Measurements from ENCODE around the gene HHAT. TPM values are rescaled to one million over a fixed set of nuclear protein-coding genes. Genes with fewer than 3 reads are reported as not detected.

HHAT gene
- total RNA-seq, 2 experiments from 2014 or later: 0.76 to 1.3 TPM

DNA sequence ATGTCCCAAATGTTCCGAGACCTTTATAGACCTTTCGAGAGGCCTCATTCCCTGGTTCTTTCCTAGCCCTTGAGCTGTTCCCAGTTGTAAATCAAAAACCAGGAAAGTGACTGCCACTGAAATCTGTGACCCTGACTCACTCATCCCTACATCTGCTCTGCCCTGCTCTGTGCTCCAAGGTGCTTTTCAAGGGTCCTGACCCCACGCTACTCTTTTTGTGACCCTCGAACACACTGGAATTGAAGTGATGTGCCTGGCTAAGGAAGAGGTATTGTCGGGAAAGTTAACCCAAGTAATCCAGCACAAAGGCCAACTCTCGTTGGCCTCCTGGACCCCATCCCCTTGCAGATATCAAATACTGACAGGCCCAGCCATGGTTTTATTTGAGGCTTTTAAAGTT, 244.4 kb downstream of the HHAT start:
- DNase-seq: no peak
- ChIA-PET CTCF (no interaction called here), POLR2A (no interaction called here)
- Mint-ChIP-seq H3K4me1 (no peaks in the 10 kb centered on the region), H3K27ac (no peak overlapping the region), H3K4me3 (no peak overlapping the region), H3K9me3 (no peaks in the 10 kb centered on the region), H3K36me3 (ENCODE audit: low read depth) (no peaks in the 10 kb centered on the region), H3K27me3 (no peaks in the 10 kb centered on the region)

DNA sequence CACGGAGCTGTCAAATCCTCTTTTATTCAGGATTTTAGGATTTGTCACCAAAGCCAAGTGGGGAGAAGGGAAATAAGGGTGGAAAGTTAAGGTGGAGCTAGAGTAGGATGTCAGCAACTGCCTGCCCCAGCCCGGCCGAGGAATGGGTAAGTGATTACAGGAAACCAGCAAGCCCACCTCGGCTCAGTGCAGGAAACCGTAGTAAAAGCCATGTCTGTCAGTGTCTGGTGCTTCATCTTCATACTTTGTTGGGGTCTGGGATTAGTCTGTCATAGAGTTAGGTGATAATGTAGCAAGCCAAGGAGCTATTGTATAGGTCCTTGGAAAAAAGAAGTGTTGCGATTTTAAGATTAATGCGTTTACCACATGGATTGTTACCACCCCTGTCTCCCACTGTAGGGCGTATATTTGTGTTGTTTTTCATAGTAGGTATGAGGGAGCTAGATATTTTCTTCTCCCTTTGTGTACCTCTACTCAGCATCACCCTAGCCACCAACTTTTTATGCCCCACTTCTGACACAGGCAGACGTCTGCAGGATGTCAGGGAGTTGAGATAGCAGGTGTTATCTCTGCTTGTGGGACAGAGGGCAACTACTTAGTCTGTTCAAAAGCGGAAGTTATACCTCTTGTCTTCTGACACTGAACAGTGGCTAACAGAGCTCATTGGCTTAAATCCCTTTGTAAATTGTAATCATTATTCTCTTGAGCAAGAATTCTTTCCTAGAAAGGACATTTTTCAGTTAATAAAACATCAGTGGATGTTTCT, 253.7 kb downstream of the HHAT start:
- Mint-ChIP-seq H3K4me1 (no peaks in the 10 kb centered on the region), H3K9me3 (no peaks in the 10 kb centered on the region), H3K36me3 (ENCODE audit: low read depth) (no peaks in the 10 kb centered on the region), H3K4me3 (no peak overlapping the region), H3K27me3 (peaks cover 1% of the 10 kb centered on the region), H3K27ac (no peak overlapping the region)
- no peak for DNase-seq
- ChIA-PET CTCF (interaction anchor here (0.9 to 1.4 kb wide), 3 partner anchors 551 to 553 kb away, joined by 3 read pairs; partner anchors contain the start of gene KCNH1), POLR2A (no interaction called here)

DNA sequence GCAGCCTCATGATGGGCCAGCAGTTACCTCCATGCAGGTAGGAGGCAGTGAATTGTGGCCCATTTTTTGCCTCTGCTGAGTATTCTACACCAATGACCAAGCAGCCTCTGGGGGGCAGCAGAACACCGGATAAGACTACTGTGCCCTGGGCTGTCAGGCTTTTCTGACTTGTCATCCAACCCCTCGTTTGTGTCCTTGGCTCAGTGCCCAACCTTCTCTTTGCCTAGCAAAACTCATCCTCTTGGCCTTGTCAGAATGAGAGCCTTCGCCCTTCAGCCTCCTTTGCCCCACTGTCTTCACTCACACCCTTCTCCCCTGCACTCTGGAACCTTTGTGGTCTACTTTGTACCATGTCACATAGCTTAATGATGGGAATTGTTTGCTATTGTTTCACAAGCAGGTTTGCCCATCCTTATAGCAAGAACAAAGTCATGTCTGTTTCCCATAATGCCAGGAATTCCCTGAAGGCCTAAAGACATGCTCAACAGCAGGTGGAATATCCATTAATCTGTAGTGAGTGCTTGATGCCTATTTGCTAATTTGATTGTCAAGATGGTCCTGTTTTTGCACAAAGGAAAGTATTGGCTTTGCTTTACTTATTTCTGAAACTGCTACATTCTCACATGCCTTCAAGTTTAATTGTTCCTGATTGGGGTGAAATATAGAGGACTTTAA, 255.9 kb downstream of the HHAT start:
- H3K27me3 Mint-ChIP-seq: no peaks in the 10 kb centered on the region
- CTCF ChIA-PET: interaction anchor here (0.6 to 3.0 kb wide), 3 partner anchors 365 to 549 kb away, joined by 4 to 14 read pairs (median 4); partner anchors contain the start of gene KCNH1
- H3K36me3 Mint-ChIP-seq (ENCODE audit: low read depth): no peaks in the 10 kb centered on the region
- no peaks in the 10 kb centered on the region for H3K4me1 Mint-ChIP-seq
- no peak overlapping the region for H3K27ac Mint-ChIP-seq
- POLR2A ChIA-PET: no interaction called here
- peak; percentile 70 for DNase-seq
- no peaks in the 10 kb centered on the region for H3K9me3 Mint-ChIP-seq
- no peak overlapping the region for H3K4me3 Mint-ChIP-seq

DNA sequence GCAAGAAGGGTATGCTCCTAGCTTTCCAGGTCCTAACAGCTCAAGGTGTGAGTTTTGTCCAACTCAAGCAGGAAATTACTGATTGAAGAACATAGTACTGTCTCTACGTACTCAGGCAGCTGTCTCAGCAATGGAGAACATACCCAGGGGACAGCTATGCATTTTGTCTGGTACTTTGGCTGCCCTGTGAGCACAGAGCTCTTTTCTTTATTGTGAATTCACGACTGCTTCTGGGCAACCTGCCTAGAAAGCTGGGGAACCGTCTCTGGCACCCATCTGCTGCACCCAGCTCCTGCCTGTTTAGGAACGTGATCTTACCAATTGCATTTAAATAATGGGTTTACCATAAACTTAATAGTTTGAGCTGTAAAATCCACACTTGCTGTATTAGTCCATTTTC, 258.1 kb downstream of the HHAT start:
- H3K27me3 Mint-ChIP-seq: no peaks in the 10 kb centered on the region
- DNase-seq: no peak
- ChIA-PET POLR2A (no interaction called here), CTCF (interaction anchor here (0.9 kb wide), 1 partner anchor 549 kb away, joined by 3 read pairs; no protein-coding TSS in a partner anchor)
- H3K9me3 Mint-ChIP-seq: peaks cover 2% of the 10 kb centered on the region
- H3K4me3 Mint-ChIP-seq: no peak overlapping the region
- H3K4me1 Mint-ChIP-seq: no peaks in the 10 kb centered on the region
- H3K36me3 Mint-ChIP-seq (ENCODE audit: low read depth): no peaks in the 10 kb centered on the region
- no peak overlapping the region for H3K27ac Mint-ChIP-seq

DNA sequence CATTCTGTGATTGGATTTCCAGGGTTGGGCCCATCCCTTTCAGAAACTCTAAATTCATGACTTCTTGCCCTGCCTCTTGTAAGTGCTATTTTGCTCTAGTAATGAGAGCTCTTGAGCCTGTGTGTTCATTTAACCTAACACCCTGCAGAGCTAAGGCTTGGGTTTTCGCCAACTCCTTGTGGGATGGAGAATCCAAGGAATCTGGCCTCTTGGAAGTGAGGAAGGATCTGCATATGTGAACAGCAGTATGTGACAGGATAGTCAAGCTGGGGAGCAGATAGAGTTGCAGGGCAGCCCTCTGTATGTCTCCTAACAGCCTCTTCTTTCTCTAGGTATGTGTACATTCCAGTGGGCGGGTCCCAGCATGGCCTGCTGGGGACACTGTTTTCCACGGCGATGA, 258.9 kb downstream of the HHAT start:
- DNase-seq: no peak
- ChIA-PET CTCF (interaction anchor here (0.9 to 1.5 kb wide), 2 partner anchors 365 to 548 kb away, joined by 3 read pairs; no protein-coding TSS in a partner anchor), POLR2A (no interaction called here)
- no peak overlapping the region for H3K4me3 Mint-ChIP-seq
- H3K27ac Mint-ChIP-seq: no peak overlapping the region
- no peaks in the 10 kb centered on the region for H3K27me3 Mint-ChIP-seq
- peaks cover 2% of the 10 kb centered on the region for H3K9me3 Mint-ChIP-seq
- H3K36me3 Mint-ChIP-seq (ENCODE audit: low read depth): no peaks in the 10 kb centered on the region
- H3K4me1 Mint-ChIP-seq: no peaks in the 10 kb centered on the region

DNA sequence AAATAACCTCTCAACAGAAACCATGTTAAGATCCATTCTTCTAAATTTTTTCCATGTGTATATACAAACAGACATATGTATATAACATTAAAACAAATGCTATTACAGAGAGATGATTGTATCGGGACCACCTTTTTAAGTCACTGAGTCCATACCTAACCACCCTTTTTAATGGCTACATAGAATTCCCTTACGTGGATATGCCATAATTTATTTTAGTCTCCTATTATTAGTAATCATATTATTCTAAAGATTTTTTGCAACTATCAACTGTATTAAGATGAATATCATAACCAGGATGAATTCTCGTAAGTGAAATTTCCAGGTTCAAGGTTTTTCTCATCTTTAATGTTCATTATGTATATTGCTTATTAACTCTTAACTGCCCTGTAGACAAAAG, 259.7 kb downstream of the HHAT start:
- no peak for DNase-seq
- Mint-ChIP-seq H3K9me3 (peaks cover 2% of the 10 kb centered on the region), H3K36me3 (ENCODE audit: low read depth) (no peaks in the 10 kb centered on the region), H3K4me1 (no peaks in the 10 kb centered on the region), H3K27ac (no peak overlapping the region), H3K4me3 (no peak overlapping the region), H3K27me3 (no peaks in the 10 kb centered on the region)
- POLR2A ChIA-PET: no interaction called here
- CTCF ChIA-PET: interaction anchor here (1.5 kb wide), 1 partner anchor 364 kb away, joined by 3 read pairs; no protein-coding TSS in a partner anchor

DNA sequence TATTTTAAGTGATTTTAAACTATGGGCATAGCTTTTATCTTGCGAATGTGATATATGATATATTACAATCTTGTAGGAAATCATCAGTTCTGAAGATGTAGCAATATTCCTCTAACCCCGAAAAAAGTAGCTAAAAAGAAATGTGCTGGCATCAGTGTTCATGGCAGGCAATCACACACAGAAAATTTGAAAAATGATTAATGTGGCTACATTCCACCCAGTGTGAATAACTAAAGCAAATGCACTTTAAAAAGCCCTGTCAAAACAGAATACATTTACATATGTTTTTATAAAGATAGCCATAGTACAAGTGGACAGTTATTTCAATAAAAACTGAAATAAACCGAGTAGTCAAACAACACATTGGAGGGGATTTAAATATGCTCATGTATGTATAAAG, 260.2 kb downstream of the HHAT start:
- ChIA-PET CTCF (no interaction called here), POLR2A (no interaction called here)
- H3K4me1 Mint-ChIP-seq: no peaks in the 10 kb centered on the region
- H3K36me3 Mint-ChIP-seq (ENCODE audit: low read depth): no peaks in the 10 kb centered on the region
- H3K27me3 Mint-ChIP-seq: no peaks in the 10 kb centered on the region
- no peak overlapping the region for H3K4me3 Mint-ChIP-seq
- DNase-seq: no peak
- peaks cover 2% of the 10 kb centered on the region for H3K9me3 Mint-ChIP-seq
- no peak overlapping the region for H3K27ac Mint-ChIP-seq

DNA sequence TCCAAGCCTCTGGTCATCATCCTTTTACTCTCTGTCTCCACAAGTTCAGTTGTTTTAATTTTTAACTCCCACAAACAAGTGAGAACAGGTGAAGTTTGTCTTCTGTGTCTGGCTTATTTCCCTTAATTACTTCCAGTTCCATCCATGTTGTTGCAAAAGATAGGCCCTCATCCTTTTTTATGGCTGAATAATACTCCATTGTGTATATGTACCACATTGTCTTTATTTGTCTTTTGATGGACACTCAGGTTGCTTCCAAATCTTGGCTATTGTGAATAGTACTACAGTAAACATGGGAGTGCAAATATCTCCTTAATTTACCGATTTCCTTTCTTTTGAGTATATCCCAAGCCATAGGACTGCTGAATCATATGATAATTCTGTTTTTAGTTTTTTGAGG, 262.5 kb downstream of the HHAT start:
- Mint-ChIP-seq H3K36me3 (ENCODE audit: low read depth) (no peaks in the 10 kb centered on the region), H3K9me3 (peaks cover 2% of the 10 kb centered on the region), H3K27ac (no peak overlapping the region), H3K4me3 (no peak overlapping the region), H3K4me1 (no peaks in the 10 kb centered on the region), H3K27me3 (no peaks in the 10 kb centered on the region)
- POLR2A ChIA-PET: no interaction called here
- no peak for DNase-seq
- CTCF ChIA-PET: no interaction called here

DNA sequence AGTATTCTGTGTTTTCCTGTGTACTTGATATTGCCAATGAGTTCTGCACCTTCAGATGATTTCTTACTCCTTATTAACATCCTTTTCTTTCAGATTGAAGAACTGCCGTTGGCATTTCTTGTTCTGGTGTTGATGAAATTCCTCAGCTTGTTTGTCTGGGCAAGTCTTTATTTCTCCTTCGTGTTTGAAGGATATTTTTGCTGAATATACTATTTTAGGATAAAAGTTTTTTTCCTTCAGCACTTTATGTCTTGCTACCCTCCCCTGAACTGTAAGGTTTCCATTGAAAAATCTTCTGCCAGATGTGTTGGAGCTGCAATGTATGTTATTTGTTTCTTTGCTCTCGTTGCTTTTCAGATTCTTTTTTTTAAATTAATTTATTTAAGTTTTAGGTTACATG, 265.9 kb downstream of the HHAT start:
- H3K9me3 Mint-ChIP-seq: peaks cover 7% of the 10 kb centered on the region
- no peaks in the 10 kb centered on the region for H3K27me3 Mint-ChIP-seq
- ChIA-PET CTCF (no interaction called here), POLR2A (no interaction called here)
- H3K36me3 Mint-ChIP-seq (ENCODE audit: low read depth): no peaks in the 10 kb centered on the region
- no peak overlapping the region for H3K27ac Mint-ChIP-seq
- H3K4me1 Mint-ChIP-seq: no peaks in the 10 kb centered on the region
- no peak overlapping the region for H3K4me3 Mint-ChIP-seq
- DNase-seq: no peak

DNA sequence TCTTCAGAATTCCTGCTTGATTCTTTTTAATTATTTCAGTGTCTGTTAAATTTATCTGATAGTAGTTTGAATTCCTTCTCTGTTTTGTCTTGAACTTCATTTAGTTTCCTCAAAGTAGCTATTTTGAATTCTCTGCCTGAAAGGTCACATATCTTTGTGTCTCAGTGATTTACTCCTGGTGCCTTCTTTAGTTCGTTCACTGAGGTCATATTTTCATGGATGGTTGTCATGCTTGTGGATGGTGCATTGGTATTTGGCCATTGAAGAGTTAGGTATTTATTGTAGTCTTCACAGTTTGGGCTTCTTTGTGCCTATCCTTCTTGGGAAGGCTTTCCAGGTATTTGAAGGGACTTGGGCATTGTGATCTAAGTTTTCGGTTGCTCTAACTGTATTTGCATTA, 267.9 kb downstream of the HHAT start:
- H3K27ac Mint-ChIP-seq: no peak overlapping the region
- H3K27me3 Mint-ChIP-seq: no peaks in the 10 kb centered on the region
- H3K36me3 Mint-ChIP-seq (ENCODE audit: low read depth): no peaks in the 10 kb centered on the region
- H3K9me3 Mint-ChIP-seq: peaks cover 5% of the 10 kb centered on the region
- no peak for DNase-seq
- ChIA-PET POLR2A (no interaction called here), CTCF (no interaction called here)
- no peak overlapping the region for H3K4me3 Mint-ChIP-seq
- no peaks in the 10 kb centered on the region for H3K4me1 Mint-ChIP-seq

DNA sequence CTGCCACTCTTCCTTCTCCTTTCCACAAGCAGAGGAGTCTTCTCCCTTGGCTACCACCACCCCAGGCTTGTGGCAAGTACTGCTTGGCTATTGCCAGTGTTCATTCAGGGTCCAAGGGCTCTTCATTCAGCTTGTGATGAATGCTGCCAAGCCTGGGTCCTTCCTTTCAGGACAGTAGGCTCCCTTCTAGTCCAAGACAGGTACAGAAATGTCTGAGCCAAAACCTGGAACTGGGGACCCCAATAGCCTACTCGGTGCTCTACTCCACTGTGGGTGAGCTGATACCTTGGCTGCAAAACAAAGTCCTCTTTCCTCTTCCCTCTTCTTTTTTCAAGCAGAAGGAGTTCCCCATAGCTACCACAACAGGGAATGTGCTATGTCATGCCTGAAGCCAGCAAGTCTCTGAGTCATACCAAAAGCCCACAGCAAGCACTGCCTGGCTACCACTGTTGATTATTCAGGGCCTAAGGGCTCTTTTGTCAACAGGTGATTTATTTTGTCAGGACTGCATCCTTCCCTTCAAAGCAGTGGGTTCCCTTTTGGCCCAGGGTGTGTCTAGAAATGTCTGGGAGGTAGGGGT, 268.9 kb downstream of the HHAT start:
- Mint-ChIP-seq H3K27me3 (no peaks in the 10 kb centered on the region), H3K27ac (no peak overlapping the region), H3K36me3 (ENCODE audit: low read depth) (no peaks in the 10 kb centered on the region), H3K9me3 (peaks cover 5% of the 10 kb centered on the region), H3K4me3 (no peak overlapping the region), H3K4me1 (no peaks in the 10 kb centered on the region)
- no peak for DNase-seq
- ChIA-PET CTCF (no interaction called here), POLR2A (no interaction called here)

DNA sequence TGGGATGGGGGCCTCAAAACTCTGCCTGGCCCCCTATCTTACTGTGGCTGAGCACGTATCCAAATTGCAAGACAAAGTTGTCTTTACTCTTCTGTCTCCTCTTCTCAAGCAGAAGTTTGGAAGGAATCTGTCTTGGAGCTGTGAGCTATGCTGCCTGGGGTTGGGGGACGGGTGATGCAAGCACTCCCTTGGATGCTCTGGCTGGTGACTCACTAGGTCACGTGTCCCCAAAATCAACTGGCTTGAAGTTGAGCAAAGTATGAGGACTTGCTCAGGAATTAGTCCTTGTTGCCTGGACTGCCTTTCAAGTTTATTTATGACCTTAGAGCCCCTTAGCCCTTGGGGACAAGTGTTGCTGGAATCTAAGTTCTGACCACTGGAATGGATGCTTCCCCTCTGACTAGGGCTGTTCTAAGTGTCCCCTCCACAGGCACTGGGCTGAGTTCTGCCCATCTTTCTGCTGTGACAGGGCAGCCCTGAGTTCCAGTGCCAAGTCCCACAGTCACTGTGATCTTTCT, 269.5 kb downstream of the HHAT start:
- no peaks in the 10 kb centered on the region for H3K4me1 Mint-ChIP-seq
- no peaks in the 10 kb centered on the region for H3K27me3 Mint-ChIP-seq
- H3K27ac Mint-ChIP-seq: no peak overlapping the region
- no peak for DNase-seq
- no peak overlapping the region for H3K4me3 Mint-ChIP-seq
- POLR2A ChIA-PET: no interaction called here
- CTCF ChIA-PET: no interaction called here
- H3K9me3 Mint-ChIP-seq: peaks cover 5% of the 10 kb centered on the region
- H3K36me3 Mint-ChIP-seq (ENCODE audit: low read depth): no peaks in the 10 kb centered on the region

DNA sequence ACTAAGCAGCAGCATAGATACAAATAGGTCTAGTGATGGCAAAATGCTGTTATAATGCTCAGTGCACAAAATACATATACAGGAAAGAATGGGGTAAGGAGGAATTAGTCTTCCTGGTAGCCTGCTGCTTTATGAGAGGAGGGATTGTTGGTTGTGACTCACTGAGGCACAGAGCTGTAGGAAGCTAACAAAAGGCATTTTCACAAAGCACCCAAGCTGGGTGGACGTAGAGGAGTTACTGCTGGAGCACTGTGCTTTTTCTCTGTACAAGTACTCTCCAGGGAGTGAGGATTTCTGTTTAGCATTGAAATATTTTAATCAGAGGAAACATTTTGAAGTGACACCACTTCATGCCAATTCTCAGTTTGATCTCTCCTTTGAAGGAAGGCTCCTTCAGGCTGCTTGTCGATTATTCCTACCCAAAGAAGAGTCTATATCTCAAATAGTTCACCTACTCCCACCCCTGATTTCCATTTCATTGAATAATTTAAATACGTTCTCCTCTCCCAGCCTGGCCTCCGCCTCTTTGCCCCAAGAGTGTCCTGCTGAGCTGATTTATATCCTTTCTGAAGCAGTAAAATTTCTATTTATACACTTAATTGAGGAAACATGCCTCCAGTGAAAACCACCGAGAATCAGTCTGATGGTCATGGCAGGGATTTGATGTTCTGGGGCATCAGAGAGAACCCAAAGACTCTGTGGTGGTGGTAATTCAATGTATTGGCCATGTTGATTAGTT, 271.9 kb downstream of the HHAT start:
- Mint-ChIP-seq H3K36me3 (ENCODE audit: low read depth) (no peaks in the 10 kb centered on the region), H3K4me3 (no peak overlapping the region), H3K9me3 (peaks cover 5% of the 10 kb centered on the region), H3K27ac (no peak overlapping the region), H3K27me3 (no peaks in the 10 kb centered on the region), H3K4me1 (no peaks in the 10 kb centered on the region)
- POLR2A ChIA-PET: no interaction called here
- DNase-seq: no peak
- CTCF ChIA-PET: no interaction called here
